Measurements from ENCODE around the gene SLC35E2B.
"Not testable (repeated sequence)": the region's sequence is repeated elsewhere in the genome, so short reads cannot be mapped to it uniquely, and the experiment has no call there.

GRCh38 chr1:1738799-1739337 is 46.3 kb upstream of the SLC35E2B start:
- TF ChIP-seq CTCF (IDR thresholded peaks at IDR 0.05; ENCODE audit: insufficient read depth, low read depth, low read length); EZH2 (IDR thresholded peaks at IDR 0.05; ENCODE audit: insufficient read depth, low read length): not testable (repeated sequence)
